Measurements from ENCODE around the gene FRAT2. TPM values are rescaled to one million over a fixed set of nuclear protein-coding genes. Genes with fewer than 3 reads are reported as not detected.

The FRAT2 gene
- total RNA-seq, 2 experiments from 2014 or later = 27.0 to 27.6 TPM

GRCh38 chr10:97376413-97376812 lies 41.9 kb upstream of the FRAT2 start:
- Mint-ChIP-seq H3K36me3 (ENCODE audit: low read depth) (peaks cover 50% of the 10 kb centered on the region), H3K9me3 (no peaks in the 10 kb centered on the region), H3K4me1 (ENCODE audit: low read depth) (no peaks in the 10 kb centered on the region), H3K27ac (no peak overlapping the region), H3K27me3 (no peaks in the 10 kb centered on the region), H3K4me3 (no peak overlapping the region)
- Histone ChIP-seq H3K4me1 (ENCODE audit: insufficient read depth, low read length) (no peaks in the 10 kb centered on the region), H3K27ac (ENCODE audit: low read depth in 1 of 2, low read length in 2 of 2) (no peak overlapping the region), H3K4me3 (ENCODE audit: low read length) (no peak overlapping the region), H3K9me3 (ENCODE audit: control insufficient read depth in 1 of 2, insufficient read depth in 1 of 2, low read length in 2 of 2) (no peaks in the 10 kb centered on the region), H3K36me3 (ENCODE audit: insufficient read depth, low read length) (peaks cover 62% of the 10 kb centered on the region), H3K27me3 (ENCODE audit: control insufficient read depth in 1 of 2, insufficient read depth in 2 of 2, low read length in 2 of 2) (no peaks in the 10 kb centered on the region)
- intact Hi-C loops (cut with DNase I, micrococcal nuclease) = no loop called here
- ChIA-PET CTCF (no interaction called here), POLR2A (no interaction called here)
- TF ChIP-seq CTCF (IDR thresholded peaks at IDR 0.05) = no peak
- ATAC-seq (ENCODE audit: poor library complexity) (no peak), DNase-seq (peak in 2 of 14 experiments; percentile 8 to 30)

- H3K9me3 ChIP-seq (ENCODE audit: control insufficient read depth in 1 of 2, insufficient read depth in 1 of 2, low read length in 2 of 2) = no peaks in the 10 kb centered on the region
- Mint-ChIP-seq H3K4me1 (ENCODE audit: low read depth) (no peaks in the 10 kb centered on the region), H3K27ac (no peak overlapping the region), H3K27me3 (no peaks in the 10 kb centered on the region), H3K36me3 (ENCODE audit: low read depth) (peaks cover 54% of the 10 kb centered on the region), H3K4me3 (no peak overlapping the region), H3K9me3 (no peaks in the 10 kb centered on the region)
- H3K4me3 ChIP-seq (ENCODE audit: low read length) = no peak overlapping the region
- intact Hi-C loops (cut with DNase I, micrococcal nuclease) = no loop called here
- CTCF ChIA-PET = no interaction called here
- H3K27ac ChIP-seq (ENCODE audit: low read depth in 1 of 2, low read length in 2 of 2) = no peak overlapping the region
- no peaks in the 10 kb centered on the region for H3K27me3 ChIP-seq (ENCODE audit: control insufficient read depth in 1 of 2, insufficient read depth in 2 of 2, low read length in 2 of 2)
- H3K36me3 ChIP-seq (ENCODE audit: insufficient read depth, low read length) = peaks cover 64% of the 10 kb centered on the region
- no peaks in the 10 kb centered on the region for H3K4me1 ChIP-seq (ENCODE audit: insufficient read depth, low read length)
- TF ChIP-seq CTCF (IDR thresholded peaks at IDR 0.05) = no peak
- POLR2A ChIA-PET = no interaction called here
- peak in 1 of 14 experiments; percentile 9 for DNase-seq
- no peak for ATAC-seq (ENCODE audit: poor library complexity)
Observed at GRCh38 chr10:97373456-97373855, 38.9 kb upstream of the FRAT2 start.

GRCh38 chr10:97372233-97372875 lies 37.8 kb upstream of the FRAT2 start:
- no peaks in the 10 kb centered on the region for H3K27me3 ChIP-seq (ENCODE audit: control insufficient read depth in 1 of 2, insufficient read depth in 2 of 2, low read length in 2 of 2)
- H3K9me3 ChIP-seq (ENCODE audit: control insufficient read depth in 1 of 2, insufficient read depth in 1 of 2, low read length in 2 of 2) = no peaks in the 10 kb centered on the region
- H3K4me3 ChIP-seq (ENCODE audit: low read length) = no peak overlapping the region
- POLR2A ChIA-PET = no interaction called here
- intact Hi-C loops (cut with DNase I, micrococcal nuclease) = no loop called here
- H3K4me1 Mint-ChIP-seq (ENCODE audit: low read depth) = no peaks in the 10 kb centered on the region
- H3K27me3 Mint-ChIP-seq = no peaks in the 10 kb centered on the region
- H3K4me3 Mint-ChIP-seq = no peak overlapping the region
- CTCF ChIA-PET = no interaction called here
- DNase-seq = no peak
- H3K36me3 Mint-ChIP-seq (ENCODE audit: low read depth) = peaks cover 48% of the 10 kb centered on the region
- no peaks in the 10 kb centered on the region for H3K9me3 Mint-ChIP-seq
- no peak overlapping the region for H3K27ac ChIP-seq (ENCODE audit: low read depth in 1 of 2, low read length in 2 of 2)
- no peak overlapping the region for H3K27ac Mint-ChIP-seq
- TF ChIP-seq CTCF (IDR thresholded peaks at IDR 0.05) = no peak
- no peaks in the 10 kb centered on the region for H3K4me1 ChIP-seq (ENCODE audit: insufficient read depth, low read length)
- H3K36me3 ChIP-seq (ENCODE audit: insufficient read depth, low read length) = peaks cover 58% of the 10 kb centered on the region
- no peak for ATAC-seq (ENCODE audit: poor library complexity)
